Skeletal muscle tissue (tissue), 4 donors: ENCODE results near the gene CLCN3. TPM values are rescaled to one million over a fixed set of nuclear protein-coding genes. Genes with fewer than 3 reads are reported as not detected.

ENCODE experiments used
- H3K27ac ChIP-seq: one replicate; pipeline ENCODE4 v1.7.0; 2013; ENCODE audit warnings: mild to moderate bottlenecking, low read depth, low read length, inconsistent platforms
- H3K27me3 ChIP-seq, 3 donors: one replicate each; pipeline ENCODE4 v1.7.0; 2013; ENCODE audit warnings: low read length in 3 of 3; ENCODE audit not compliant: control insufficient read depth in 3 of 3, insufficient read depth in 3 of 3
- H3K36me3 ChIP-seq, 3 donors: one replicate each; pipeline ENCODE4 v1.7.0; 2013; ENCODE audit warnings: low read length in 3 of 3; ENCODE audit not compliant: control insufficient read depth in 3 of 3, insufficient read depth in 3 of 3
- H3K4me1 ChIP-seq, 3 donors: one replicate each; pipeline ENCODE4 v1.7.0; 2013; ENCODE audit warnings: low read length in 3 of 3, mild to moderate bottlenecking in 3 of 3; ENCODE audit not compliant: control insufficient read depth in 3 of 3, insufficient read depth in 3 of 3
- H3K4me3 ChIP-seq, 3 donors: one replicate each; pipeline ENCODE4 v1.7.0; 2013; ENCODE audit warnings: low read length in 3 of 3
- H3K9ac ChIP-seq, 3 donors: one replicate each; pipeline ENCODE4 v1.7.0; 2013; ENCODE audit warnings: low read length in 3 of 3, mild to moderate bottlenecking in 3 of 3, moderate library complexity in 2 of 3, low read depth in 1 of 3
- H3K9me3 ChIP-seq, 3 donors: one replicate each; pipeline ENCODE4 v1.7.0; 2013; ENCODE audit warnings: low read length in 3 of 3; ENCODE audit not compliant: control insufficient read depth in 3 of 3
- total RNA-seq: library from RNA; depleted of rRNA; stranded (reverse); fragments of >200 nt; gene quantifications from one replicate; pipeline ENCODE4 v1.2.3, GENCODE V29; 2014
- donor health status: Osteomylitis.

Gene CLCN3
- total RNA-seq, 1 donor from 2014 or later = 25.1 TPM

- Histone ChIP-seq H3K9me3 (peaks cover 0 to 3% (median 0%) of the 10 kb centered on the region in 3 donors), H3K9ac (peak overlapping the region; percentile 72 to 90 (median 81)), H3K27ac (peak overlapping the region; percentile 37), H3K4me1 (peaks cover 0 to 8% (median 3%) of the 10 kb centered on the region in 3 donors), H3K27me3 (no peaks in the 10 kb centered on the region), H3K4me3 (peak overlapping the region; percentile 2 to 56 (median 23)), H3K36me3 (no peaks in the 10 kb centered on the region)
Measured at GRCh38 chr4:169661761-169662160, 41.4 kb downstream of the CLCN3 start.

GRCh38 chr4:169662206-169662605 is 41.8 kb downstream of the CLCN3 start:
- Histone ChIP-seq H3K27me3 (no peaks in the 10 kb centered on the region), H3K4me1 (peaks cover 0 to 8% (median 3%) of the 10 kb centered on the region in 3 donors), H3K36me3 (no peaks in the 10 kb centered on the region), H3K27ac (peak overlapping the region; percentile 37), H3K9ac (peak overlapping the region in 2 of 3 donors; percentile 72 to 81), H3K4me3 (peak overlapping the region in 2 of 3 donors; percentile 2 to 23), H3K9me3 (peaks cover 0 to 3% (median 0%) of the 10 kb centered on the region in 3 donors)

- Histone ChIP-seq H3K9me3 (peaks cover 0 to 3% (median 0%) of the 10 kb centered on the region in 3 donors), H3K36me3 (no peaks in the 10 kb centered on the region), H3K4me3 (no peak overlapping the region), H3K27me3 (no peaks in the 10 kb centered on the region), H3K27ac (no peak overlapping the region), H3K9ac (no peak overlapping the region), H3K4me1 (peaks cover 0 to 8% (median 3%) of the 10 kb centered on the region in 3 donors)
Measured at GRCh38 chr4:169663402-169663801, 43.0 kb downstream of the CLCN3 start.

- H3K36me3 ChIP-seq = no peaks in the 10 kb centered on the region
- no peaks in the 10 kb centered on the region for H3K27me3 ChIP-seq
- H3K4me1 ChIP-seq = peaks cover 0 to 8% (median 3%) of the 10 kb centered on the region in 3 donors
- H3K27ac ChIP-seq = peak overlapping the region; percentile 4
- no peak overlapping the region for H3K9ac ChIP-seq
- H3K9me3 ChIP-seq = peaks cover 0 to 3% (median 0%) of the 10 kb centered on the region in 3 donors
- H3K4me3 ChIP-seq = no peak overlapping the region
Measured at GRCh38 chr4:169663831-169664230, 43.5 kb downstream of the CLCN3 start.

GRCh38 chr4:169664615-169665014 is 44.2 kb downstream of the CLCN3 start:
- peak overlapping the region in 1 of 3 donors; percentile 11 for H3K4me3 ChIP-seq
- H3K27ac ChIP-seq = peak overlapping the region; percentile 4

GRCh38 chr4:169665046-169665737 is 44.8 kb downstream of the CLCN3 start:
- H3K27ac ChIP-seq = no peak overlapping the region

More at GRCh38 chr4:169664615-169665014, 44.2 kb downstream of the CLCN3 start:
- no peaks in the 10 kb centered on the region for H3K27me3 ChIP-seq
- peaks cover 0 to 8% (median 3%) of the 10 kb centered on the region in 3 donors for H3K4me1 ChIP-seq
- H3K9me3 ChIP-seq = peaks cover 0 to 3% (median 0%) of the 10 kb centered on the region in 3 donors
- H3K9ac ChIP-seq = peak overlapping the region; percentile 40 to 66 (median 46)
- no peaks in the 10 kb centered on the region for H3K36me3 ChIP-seq

GRCh38 chr4:169668069-169668721 is 47.8 kb downstream of the CLCN3 start:
- Histone ChIP-seq H3K9me3 (peaks cover 0 to 3% (median 0%) of the 10 kb centered on the region in 3 donors), H3K4me1 (peaks cover 0 to 8% (median 3%) of the 10 kb centered on the region in 3 donors), H3K27me3 (no peaks in the 10 kb centered on the region), H3K36me3 (no peaks in the 10 kb centered on the region), H3K27ac (no peak overlapping the region), H3K9ac (no peak overlapping the region), H3K4me3 (no peak overlapping the region)

More at GRCh38 chr4:169665046-169665737, 44.8 kb downstream of the CLCN3 start:
- Histone ChIP-seq H3K4me3 (no peak overlapping the region), H3K9me3 (peaks cover 0 to 3% (median 0%) of the 10 kb centered on the region in 3 donors), H3K27me3 (no peaks in the 10 kb centered on the region), H3K9ac (peak overlapping the region in 1 of 3 donors; percentile 46), H3K4me1 (peaks cover 0 to 8% (median 3%) of the 10 kb centered on the region in 3 donors), H3K36me3 (no peaks in the 10 kb centered on the region)

- Histone ChIP-seq H3K36me3 (peaks cover 0 to 2% (median 0%) of the 10 kb centered on the region in 3 donors), H3K9me3 (no peaks in the 10 kb centered on the region), H3K9ac (no peak overlapping the region), H3K27ac (no peak overlapping the region), H3K4me3 (no peak overlapping the region), H3K4me1 (no peaks in the 10 kb centered on the region), H3K27me3 (no peaks in the 10 kb centered on the region)
Measured at GRCh38 chr4:169675825-169676224, 55.4 kb downstream of the CLCN3 start.

GRCh38 chr4:169677150-169677748 is 56.9 kb downstream of the CLCN3 start:
- H3K4me3 ChIP-seq = no peak overlapping the region
- no peaks in the 10 kb centered on the region for H3K4me1 ChIP-seq
- H3K27ac ChIP-seq = no peak overlapping the region
- H3K27me3 ChIP-seq = no peaks in the 10 kb centered on the region
- H3K9ac ChIP-seq = no peak overlapping the region
- no peaks in the 10 kb centered on the region for H3K9me3 ChIP-seq
- H3K36me3 ChIP-seq = peaks cover 0 to 5% (median 0%) of the 10 kb centered on the region in 3 donors
